ENCODE results near the gene CDCP1.

Gene CDCP1

DNA sequence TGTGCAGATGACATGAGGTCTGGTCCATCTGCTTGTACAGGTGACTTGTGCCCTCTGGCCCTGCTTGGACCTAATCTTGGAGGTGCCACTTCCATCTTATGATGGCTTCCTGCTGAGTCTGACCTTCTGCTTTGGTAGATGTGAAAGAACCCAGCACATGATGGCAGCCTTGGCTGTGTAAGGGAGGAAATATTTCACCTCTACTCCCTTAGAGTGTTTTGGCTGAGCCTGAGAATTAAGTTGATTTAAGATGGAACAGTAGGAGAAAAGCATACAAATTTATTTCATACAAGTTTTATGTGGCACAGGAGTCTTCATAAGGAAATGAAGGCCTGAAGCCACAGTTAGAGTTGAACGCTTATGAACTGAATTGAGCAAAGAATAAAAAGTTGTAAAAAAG is 27.6 kb upstream of the CDCP1 start:
- Histone ChIP-seq H3K27ac (ENCODE audit: low read length) (no peak overlapping the region), H3K36me3 (replicated peaks; ENCODE audit: insufficient read depth, low read length) (no peaks in the 10 kb centered on the region), H3K9ac (ENCODE audit: low read length) (no peak overlapping the region), H3K27me3 (replicated peaks; ENCODE audit: insufficient read depth, low read length) (no peaks in the 10 kb centered on the region), H3K79me2 (ENCODE audit: low read length) (no peaks in the 10 kb centered on the region), H2AFZ (ENCODE audit: low read length) (no peak overlapping the region), H3F3A (ENCODE audit: insufficient read depth, low read length) (no peaks in the 10 kb centered on the region), H3K4me2 (ENCODE audit: low read depth, low read length) (no peak overlapping the region), H4K20me1 (ENCODE audit: insufficient read depth, low read length) (no peaks in the 10 kb centered on the region), H3K4me1 (ENCODE audit: low read length) (no peaks in the 10 kb centered on the region), H3K9me3 (replicated peaks; ENCODE audit: insufficient read depth, low read length) (no peaks in the 10 kb centered on the region), H3K4me3 (ENCODE audit: low read length) (no peak overlapping the region), H3K9me2 (replicated peaks; ENCODE audit: insufficient read depth, low read length) (no peaks in the 10 kb centered on the region)
- DNase-seq, result no peak
- TF ChIP-seq EZH2phosphoT487 (IDR thresholded peaks at IDR 0.05; ENCODE audit: low read length) (no peak), EZH2 (optimal IDR thresholded peaks at IDR 0.05; ENCODE audit: low read depth, low read length) (no peak)
- TF ChIP-seq, protein P1, sequence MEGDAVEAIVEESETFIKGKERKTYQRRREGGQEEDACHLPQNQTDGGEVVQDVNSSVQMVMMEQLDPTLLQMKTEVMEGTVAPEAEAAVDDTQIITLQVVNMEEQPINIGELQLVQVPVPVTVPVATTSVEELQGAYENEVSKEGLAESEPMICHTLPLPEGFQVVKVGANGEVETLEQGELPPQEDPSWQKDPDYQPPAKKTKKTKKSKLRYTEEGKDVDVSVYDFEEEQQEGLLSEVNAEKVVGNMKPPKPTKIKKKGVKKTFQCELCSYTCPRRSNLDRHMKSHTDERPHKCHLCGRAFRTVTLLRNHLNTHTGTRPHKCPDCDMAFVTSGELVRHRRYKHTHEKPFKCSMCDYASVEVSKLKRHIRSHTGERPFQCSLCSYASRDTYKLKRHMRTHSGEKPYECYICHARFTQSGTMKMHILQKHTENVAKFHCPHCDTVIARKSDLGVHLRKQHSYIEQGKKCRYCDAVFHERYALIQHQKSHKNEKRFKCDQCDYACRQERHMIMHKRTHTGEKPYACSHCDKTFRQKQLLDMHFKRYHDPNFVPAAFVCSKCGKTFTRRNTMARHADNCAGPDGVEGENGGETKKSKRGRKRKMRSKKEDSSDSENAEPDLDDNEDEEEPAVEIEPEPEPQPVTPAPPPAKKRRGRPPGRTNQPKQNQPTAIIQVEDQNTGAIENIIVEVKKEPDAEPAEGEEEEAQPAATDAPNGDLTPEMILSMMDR (IDR thresholded peaks at IDR 0.05; ENCODE audit: low read length), result no peak

DNA sequence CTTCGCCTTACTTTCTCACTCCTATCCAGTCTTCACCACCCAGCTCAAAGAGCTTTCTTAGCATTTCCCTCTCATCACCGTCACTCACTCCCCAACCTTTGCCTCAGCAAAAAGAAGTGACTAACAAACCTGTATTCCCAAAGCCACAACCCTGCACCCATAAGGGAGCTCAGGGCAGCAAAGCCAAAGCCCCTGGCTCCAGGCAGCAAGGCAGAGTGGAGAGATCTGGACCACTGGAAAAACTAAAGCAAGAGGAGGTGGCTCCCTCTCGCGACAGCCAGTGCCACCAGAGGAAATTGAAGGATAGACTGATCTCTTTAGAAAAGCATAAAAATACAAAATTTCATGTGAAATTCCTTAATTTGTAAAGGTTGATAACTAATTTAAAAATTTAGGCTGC is 25.1 kb upstream of the CDCP1 start:
- H3K9ac ChIP-seq (ENCODE audit: low read length), result no peak overlapping the region

DNA sequence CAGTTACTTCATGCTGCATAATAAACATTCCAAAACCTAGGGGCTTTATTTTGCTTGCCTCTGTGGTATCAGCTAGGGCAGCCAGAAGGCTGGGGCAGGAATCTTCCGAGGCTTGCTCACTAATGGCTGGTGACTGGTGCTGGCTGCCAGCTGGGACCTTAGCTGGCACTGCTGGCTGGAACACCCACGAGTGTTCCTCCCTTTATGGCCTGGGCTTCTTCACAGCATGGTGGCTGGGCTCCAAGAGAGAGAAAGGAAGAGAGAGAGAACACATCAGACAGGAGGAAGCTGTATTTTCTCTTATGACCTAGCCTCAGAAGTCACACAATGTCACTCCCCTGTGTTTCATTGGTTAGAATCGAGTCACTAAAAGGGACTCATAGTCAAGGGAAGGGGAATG is 23.9 kb upstream of the CDCP1 start:
- DNase-seq, result no peak
- no peaks in the 10 kb centered on the region for H4K20me1 ChIP-seq (ENCODE audit: insufficient read depth, low read length)
- TF ChIP-seq, protein P1 (IDR thresholded peaks at IDR 0.05; ENCODE audit: low read length), result no peak
- TF ChIP-seq EZH2phosphoT487 (IDR thresholded peaks at IDR 0.05; ENCODE audit: low read length), result no peak
- TF ChIP-seq EZH2 (optimal IDR thresholded peaks at IDR 0.05; ENCODE audit: low read depth, low read length), result no peak
- no peaks in the 10 kb centered on the region for H3K79me2 ChIP-seq (ENCODE audit: low read length)
- no peaks in the 10 kb centered on the region for H3K9me3 ChIP-seq (replicated peaks; ENCODE audit: insufficient read depth, low read length)
- H3K9me2 ChIP-seq (replicated peaks; ENCODE audit: insufficient read depth, low read length), result no peaks in the 10 kb centered on the region
- H3K36me3 ChIP-seq (replicated peaks; ENCODE audit: insufficient read depth, low read length), result no peaks in the 10 kb centered on the region
- no peak overlapping the region for H3K4me3 ChIP-seq (ENCODE audit: low read length)
- H3K27me3 ChIP-seq (replicated peaks; ENCODE audit: insufficient read depth, low read length), result no peaks in the 10 kb centered on the region
- H3K4me1 ChIP-seq (ENCODE audit: low read length), result peaks cover 16% of the 10 kb centered on the region
- no peak overlapping the region for H3K4me2 ChIP-seq (ENCODE audit: low read depth, low read length)
- no peak overlapping the region for H3K9ac ChIP-seq (ENCODE audit: low read length)
- no peak overlapping the region for H2AFZ ChIP-seq (ENCODE audit: low read length)
- peaks cover 7% of the 10 kb centered on the region; the same call in 1 of the 2 replicates for H3F3A ChIP-seq (ENCODE audit: insufficient read depth, low read length)
- H3K27ac ChIP-seq (ENCODE audit: low read length), result no peak overlapping the region

More for the DNA sequence above, 25.1 kb upstream of the CDCP1 start:
- no peak overlapping the region for H3K4me2 ChIP-seq (ENCODE audit: low read depth, low read length)
- no peak overlapping the region for H3K4me3 ChIP-seq (ENCODE audit: low read length)
- H3K9me3 ChIP-seq (replicated peaks; ENCODE audit: insufficient read depth, low read length), result no peaks in the 10 kb centered on the region
- H3F3A ChIP-seq (ENCODE audit: insufficient read depth, low read length), result peaks cover 7% of the 10 kb centered on the region; the same call in 1 of the 2 replicates
- TF ChIP-seq, protein P1 (IDR thresholded peaks at IDR 0.05; ENCODE audit: low read length), result no peak
- no peak overlapping the region for H2AFZ ChIP-seq (ENCODE audit: low read length)
- H3K9me2 ChIP-seq (replicated peaks; ENCODE audit: insufficient read depth, low read length), result no peaks in the 10 kb centered on the region
- no peaks in the 10 kb centered on the region for H3K36me3 ChIP-seq (replicated peaks; ENCODE audit: insufficient read depth, low read length)
- H3K27me3 ChIP-seq (replicated peaks; ENCODE audit: insufficient read depth, low read length), result no peaks in the 10 kb centered on the region
- no peaks in the 10 kb centered on the region for H3K79me2 ChIP-seq (ENCODE audit: low read length)
- no peak for DNase-seq
- H4K20me1 ChIP-seq (ENCODE audit: insufficient read depth, low read length), result no peaks in the 10 kb centered on the region
- H3K27ac ChIP-seq (ENCODE audit: low read length), result no peak overlapping the region
- H3K4me1 ChIP-seq (ENCODE audit: low read length), result peaks cover 16% of the 10 kb centered on the region

Data from MM.1S (cell line).